ENCODE measurements around the gene NOTCH1.

NOTCH1 gene

DNA sequence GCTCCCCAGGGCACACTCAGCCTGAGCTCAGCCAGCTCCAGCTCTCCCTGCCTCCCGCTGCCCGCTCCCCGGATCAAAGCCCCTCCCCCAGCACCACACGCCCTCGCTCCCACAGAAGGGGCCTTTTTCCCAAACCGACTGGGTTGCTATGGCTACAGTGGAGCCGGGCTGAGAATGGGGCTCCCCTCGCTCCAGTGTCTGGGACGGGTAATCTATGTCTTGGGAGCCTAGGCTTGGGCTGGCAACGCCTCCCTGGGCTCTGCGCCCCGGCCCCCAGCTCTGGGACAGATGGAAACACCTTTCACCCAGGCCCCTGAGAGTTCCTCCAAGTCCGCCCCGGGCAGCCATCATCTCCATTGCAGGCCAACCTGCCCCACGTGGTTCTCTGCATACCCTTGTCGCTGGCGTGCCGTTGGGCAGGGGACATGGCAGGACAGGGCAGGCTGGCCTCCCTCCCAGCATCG lies 29.6 kb downstream of the NOTCH1 start:
- no peak overlapping the region for H3K4me3 ChIP-seq (ENCODE audit: low read depth, low read length)
- TF ChIP-seq, protein P1, sequence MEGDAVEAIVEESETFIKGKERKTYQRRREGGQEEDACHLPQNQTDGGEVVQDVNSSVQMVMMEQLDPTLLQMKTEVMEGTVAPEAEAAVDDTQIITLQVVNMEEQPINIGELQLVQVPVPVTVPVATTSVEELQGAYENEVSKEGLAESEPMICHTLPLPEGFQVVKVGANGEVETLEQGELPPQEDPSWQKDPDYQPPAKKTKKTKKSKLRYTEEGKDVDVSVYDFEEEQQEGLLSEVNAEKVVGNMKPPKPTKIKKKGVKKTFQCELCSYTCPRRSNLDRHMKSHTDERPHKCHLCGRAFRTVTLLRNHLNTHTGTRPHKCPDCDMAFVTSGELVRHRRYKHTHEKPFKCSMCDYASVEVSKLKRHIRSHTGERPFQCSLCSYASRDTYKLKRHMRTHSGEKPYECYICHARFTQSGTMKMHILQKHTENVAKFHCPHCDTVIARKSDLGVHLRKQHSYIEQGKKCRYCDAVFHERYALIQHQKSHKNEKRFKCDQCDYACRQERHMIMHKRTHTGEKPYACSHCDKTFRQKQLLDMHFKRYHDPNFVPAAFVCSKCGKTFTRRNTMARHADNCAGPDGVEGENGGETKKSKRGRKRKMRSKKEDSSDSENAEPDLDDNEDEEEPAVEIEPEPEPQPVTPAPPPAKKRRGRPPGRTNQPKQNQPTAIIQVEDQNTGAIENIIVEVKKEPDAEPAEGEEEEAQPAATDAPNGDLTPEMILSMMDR (IDR thresholded peaks at IDR 0.05; ENCODE audit: low read depth, low read length) = no peak
- no peak for DNase-seq (ENCODE audit: low read depth, low spot score)
- in situ Hi-C loops (cut with HindIII; ENCODE audit: low sequenced_read_pairs) = no loop called here

DNA sequence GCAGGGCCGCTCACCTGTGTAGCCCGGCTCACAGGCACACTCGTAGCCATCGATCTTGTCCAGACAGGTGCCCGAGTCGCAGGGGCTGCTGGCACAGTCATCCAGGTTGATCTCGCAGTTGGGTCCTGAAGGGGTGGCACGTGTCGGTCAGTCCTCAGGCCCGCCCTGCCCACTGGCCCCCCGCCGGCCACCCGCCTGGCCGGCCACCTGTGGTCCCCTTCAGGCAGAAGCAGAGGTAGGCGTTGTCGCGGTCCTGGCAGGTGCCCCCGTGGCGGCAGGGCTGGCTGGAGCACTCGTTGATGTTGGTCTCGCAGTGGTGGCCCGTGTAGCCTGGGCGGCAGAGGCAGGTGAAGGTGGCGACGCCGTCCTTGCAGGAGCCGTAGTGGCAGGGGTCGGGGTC lies 30.6 kb downstream of the NOTCH1 start:
- no peak for DNase-seq (ENCODE audit: low read depth, low spot score)
- in situ Hi-C loops (cut with HindIII; ENCODE audit: low sequenced_read_pairs) = no loop called here
- TF ChIP-seq, protein P1 (IDR thresholded peaks at IDR 0.05; ENCODE audit: low read depth, low read length) = no peak
- H3K4me3 ChIP-seq (ENCODE audit: low read depth, low read length) = no peak overlapping the region

DNA sequence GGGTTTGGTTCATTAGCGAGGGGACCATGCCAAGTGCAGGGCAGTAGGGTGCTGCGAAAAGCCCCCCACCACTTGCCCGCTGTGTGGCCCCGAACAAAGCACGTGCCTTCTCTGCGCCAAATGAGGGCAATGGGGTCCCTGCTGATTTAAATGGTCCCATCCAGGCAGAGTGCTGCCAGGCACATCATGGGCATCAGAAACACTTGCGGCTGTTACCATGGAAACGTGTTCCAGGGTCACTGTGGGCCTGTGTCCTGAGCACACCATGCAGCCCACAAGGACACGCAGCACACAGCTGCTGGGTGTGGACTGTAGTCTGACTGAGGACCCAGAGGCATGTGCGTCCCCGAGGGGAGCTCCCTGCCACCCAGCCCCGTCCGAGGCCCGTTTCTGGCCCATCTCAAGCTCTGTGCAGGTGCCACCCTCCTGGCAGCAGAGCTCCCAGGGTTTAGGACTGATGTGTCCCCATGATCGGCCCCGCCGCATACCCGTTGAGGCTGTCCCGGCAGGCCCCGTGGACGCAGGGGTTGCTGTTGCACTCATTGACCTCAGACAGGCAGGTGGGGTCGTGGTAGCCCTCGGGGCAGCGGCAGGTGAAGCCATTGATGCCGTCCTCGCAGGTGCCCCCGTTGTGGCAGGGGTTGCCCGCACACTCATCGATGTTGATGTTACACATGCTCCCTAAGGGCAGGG lies 31.7 kb downstream of the NOTCH1 start:
- in situ Hi-C loops (cut with HindIII; ENCODE audit: low sequenced_read_pairs) = no loop called here
- H3K4me3 ChIP-seq (ENCODE audit: low read depth, low read length) = no peak overlapping the region
- DNase-seq (ENCODE audit: low read depth, low spot score) = no peak
- TF ChIP-seq, protein P1 (IDR thresholded peaks at IDR 0.05; ENCODE audit: low read depth, low read length) = no peak

DNA sequence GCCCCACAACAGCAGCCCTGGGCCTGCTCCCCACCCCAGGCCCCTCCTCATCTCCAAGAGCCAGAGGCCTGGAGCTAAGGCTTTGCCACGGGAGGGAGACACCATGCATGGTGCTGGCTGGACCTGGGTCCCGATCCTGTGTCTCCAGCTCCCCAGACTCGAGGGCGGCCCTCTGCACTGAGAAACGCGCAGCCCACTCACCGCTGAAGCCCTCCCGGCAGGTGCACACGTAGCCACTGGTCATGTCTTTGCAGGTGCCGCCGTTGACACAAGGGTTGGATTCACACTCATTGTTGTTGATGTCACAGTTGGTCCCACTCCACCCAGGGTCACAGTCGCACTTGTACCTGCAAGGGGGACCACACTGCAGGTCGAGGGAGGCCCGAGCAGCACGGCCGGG lies 32.7 kb downstream of the NOTCH1 start:
- H3K4me3 ChIP-seq (ENCODE audit: low read depth, low read length) = no peak overlapping the region
- in situ Hi-C loops (cut with HindIII; ENCODE audit: low sequenced_read_pairs) = no loop called here
- TF ChIP-seq, protein P1 (IDR thresholded peaks at IDR 0.05; ENCODE audit: low read depth, low read length) = no peak
- DNase-seq (ENCODE audit: low read depth, low spot score) = no peak

DNA sequence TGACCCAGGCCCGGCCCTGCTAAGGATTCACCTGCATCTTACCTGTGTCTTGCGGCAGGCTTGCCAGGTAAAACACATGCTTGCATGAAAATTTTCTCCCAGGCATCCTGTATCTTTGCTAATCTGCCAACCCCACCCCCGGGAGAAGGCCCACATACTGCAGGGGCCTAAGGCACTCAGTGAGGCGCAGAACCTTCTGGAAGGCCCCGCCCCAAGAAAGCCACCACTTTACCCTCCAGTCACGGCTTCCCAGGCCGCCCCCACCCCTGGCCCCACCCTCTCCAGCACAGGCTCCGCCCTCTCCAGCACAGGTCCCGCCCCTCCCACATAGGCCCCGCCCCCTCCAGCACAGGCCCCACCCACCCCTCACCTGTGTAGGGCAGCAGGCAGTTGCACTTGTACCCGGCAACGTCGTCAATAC lies 33.2 kb downstream of the NOTCH1 start:
- no peak overlapping the region for H3K4me3 ChIP-seq (ENCODE audit: low read depth, low read length)
- in situ Hi-C loops (cut with HindIII; ENCODE audit: low sequenced_read_pairs) = no loop called here
- TF ChIP-seq, protein P1 (IDR thresholded peaks at IDR 0.05; ENCODE audit: low read depth, low read length) = no peak
- DNase-seq (ENCODE audit: low read depth, low spot score) = no peak

DNA sequence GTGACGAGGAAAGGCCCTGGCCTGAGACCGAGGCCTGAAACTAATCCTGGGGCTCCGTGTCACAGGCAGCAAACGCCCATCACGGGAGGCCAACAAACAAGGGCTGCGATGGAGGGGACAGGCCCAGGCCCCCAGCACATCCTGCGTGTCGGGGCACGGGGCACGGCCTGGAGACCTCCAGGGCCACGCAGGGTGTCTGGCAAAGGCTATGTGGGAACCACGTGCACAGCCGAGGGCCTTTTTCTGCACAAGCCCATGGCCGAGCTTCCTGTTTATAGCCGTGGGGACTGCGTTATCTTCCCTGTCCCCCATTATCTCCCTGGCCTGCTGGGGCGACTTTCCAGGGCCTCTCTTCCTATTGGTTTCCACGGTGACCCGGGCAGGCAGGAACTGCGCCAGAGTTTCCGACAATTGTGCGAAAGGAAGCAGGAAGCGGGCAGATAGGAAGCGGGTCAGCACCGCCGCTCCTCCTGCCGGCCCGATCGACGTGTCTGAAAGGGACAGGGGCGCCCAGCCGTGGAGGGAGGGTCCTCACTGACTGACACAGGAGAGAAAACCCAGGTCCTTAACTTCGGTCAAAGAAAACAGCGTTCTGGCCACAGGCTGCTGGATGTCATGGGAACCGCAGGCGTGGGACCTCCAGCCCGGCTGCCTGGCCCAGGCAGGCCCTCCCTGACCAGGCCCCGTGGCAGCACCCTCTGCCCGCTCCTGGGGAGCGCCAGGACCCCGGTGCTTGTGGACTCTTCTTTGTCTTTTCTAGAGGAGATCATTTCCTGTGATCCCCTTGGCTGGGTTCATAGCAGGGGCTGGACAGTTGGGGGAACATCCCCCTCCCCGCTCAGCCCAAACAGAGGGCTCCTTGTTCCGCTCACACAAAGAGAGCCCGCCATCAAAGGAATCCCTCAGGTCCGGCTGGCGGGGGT lies 33.9 kb downstream of the NOTCH1 start:
- TF ChIP-seq, protein P1 (IDR thresholded peaks at IDR 0.05; ENCODE audit: low read depth, low read length) = no peak
- in situ Hi-C loops (cut with HindIII; ENCODE audit: low sequenced_read_pairs) = no loop called here
- no peak for DNase-seq (ENCODE audit: low read depth, low spot score)
- H3K4me3 ChIP-seq (ENCODE audit: low read depth, low read length) = no peak overlapping the region
